VCaP (cell line): ENCODE data around the gene ZNF79.
"Not testable (repeated sequence)": the region's sequence is repeated elsewhere in the genome, so short reads cannot be mapped to it uniquely, and the experiment has no call there.

Experiments used
- H3K27ac ChIP-seq: fragments of 450-650 bp; 2 replicates; pipeline ENCODE4 v1.5.1; 2017
- CTCF ChIP-seq: fragments of 450-650 bp; conservative IDR thresholded peaks from 2 replicates; pipeline ENCODE4 v1.5.1; 2017; ENCODE audit warnings: mild to moderate bottlenecking, moderate library complexity

ZNF79 gene

GRCh38 chr9:127458921-127459320 is 34.7 kb downstream of the ZNF79 start:
- no peak for TF ChIP-seq CTCF
- no peak overlapping the region for H3K27ac ChIP-seq

GRCh38 chr9:127463382-127463781 is 39.2 kb downstream of the ZNF79 start:
- TF ChIP-seq CTCF, result no peak
- H3K27ac ChIP-seq, result no peak overlapping the region

DNA sequence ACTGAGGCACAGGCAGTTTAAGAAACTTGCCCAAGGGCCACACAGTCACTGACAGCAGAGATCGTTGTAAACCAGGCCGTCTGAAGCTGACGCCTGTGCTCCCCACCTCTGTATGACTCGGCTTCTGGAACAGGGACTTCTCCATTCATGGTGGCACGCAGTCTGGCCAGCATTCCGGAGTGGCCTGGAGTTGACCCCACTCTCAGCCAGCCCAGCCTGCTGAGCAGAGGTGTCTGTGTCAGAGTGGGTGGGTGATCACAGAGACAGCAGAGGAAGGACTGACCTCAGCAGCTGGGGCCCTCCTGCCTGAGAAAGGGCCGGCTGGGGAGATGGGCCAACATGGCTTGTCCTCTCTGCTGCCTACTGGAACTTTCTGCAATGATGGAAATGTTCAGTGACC is 39.7 kb downstream of the ZNF79 start:
- no peak overlapping the region for H3K27ac ChIP-seq
- TF ChIP-seq CTCF, result no peak

- not testable (repeated sequence) for H3K27ac ChIP-seq
Observed at GRCh38 chr9:127466407-127466917, 42.3 kb downstream of the ZNF79 start.

GRCh38 chr9:127467621-127468020 is 43.4 kb downstream of the ZNF79 start:
- no peak overlapping the region for H3K27ac ChIP-seq
- no peak for TF ChIP-seq CTCF

DNA sequence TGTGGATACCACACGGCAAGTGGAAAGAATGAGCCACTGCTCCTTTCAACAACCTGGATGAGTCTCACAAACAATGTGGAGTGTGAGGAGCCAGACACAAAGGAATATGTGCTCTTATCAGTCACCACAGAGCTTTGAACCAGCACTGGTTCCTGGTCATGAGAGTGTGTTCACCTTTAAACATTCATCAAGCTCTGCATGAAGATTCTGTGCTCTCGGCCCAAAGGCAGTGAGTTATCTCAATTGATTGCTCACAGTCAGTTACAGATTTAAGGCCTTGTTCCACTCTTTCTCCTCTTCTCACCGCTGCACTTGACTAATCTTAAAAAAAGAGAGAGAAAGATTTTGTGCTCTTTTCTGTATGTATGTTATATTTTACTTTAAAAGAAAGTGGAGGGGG is 46.5 kb downstream of the ZNF79 start:
- H3K27ac ChIP-seq, result no peak overlapping the region
- no peak for TF ChIP-seq CTCF

DNA sequence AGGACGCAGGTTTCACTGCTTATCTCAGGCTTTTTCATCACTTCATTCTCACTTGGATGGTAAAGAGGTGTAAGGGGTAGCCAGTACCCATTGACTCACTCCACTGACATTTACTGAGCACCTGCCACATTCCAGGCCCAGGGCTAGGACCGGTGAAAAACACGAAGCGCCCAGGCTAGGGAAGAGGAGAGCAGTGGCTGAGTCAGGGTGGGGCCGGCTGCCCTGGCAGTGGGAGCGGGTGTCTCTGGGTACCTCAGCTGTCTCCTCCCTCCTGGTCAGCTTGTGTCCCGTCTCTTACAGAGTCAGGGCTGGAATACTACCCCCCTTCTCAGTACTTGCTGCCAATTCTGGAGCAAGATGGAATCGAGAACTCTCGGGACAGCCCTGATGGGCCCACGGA is 49.3 kb downstream of the ZNF79 start:
- TF ChIP-seq CTCF, result no peak
- H3K27ac ChIP-seq, result no peak overlapping the region

- no peak overlapping the region for H3K27ac ChIP-seq
- no peak for TF ChIP-seq CTCF
Observed at GRCh38 chr9:127473932-127474331, 49.8 kb downstream of the ZNF79 start.
